ENCODE measurements around the gene CELA2B.
"Not testable (repeated sequence)": the region's sequence is repeated elsewhere in the genome, so short reads cannot be mapped to it uniquely, and the experiment has no call there.

- not testable (repeated sequence) for TF ChIP-seq YY1 (IDR thresholded peaks at IDR 0.05; ENCODE audit: insufficient read depth, insufficient read length); ZNF274 (IDR thresholded peaks at IDR 0.05; ENCODE audit: low read depth, low read length)
These were observed 7.2 kb downstream of the CELA2B start for GRCh38 chr1:15482983-15483543.

Measured in NT2/D1 (cell line).